NCI-H446 treated with DMSO at 0.1 percent for 48 hours (cell line): ENCODE measurements around the gene WSCD2.

ENCODE experiments used
- DNase-seq: peaks from one replicate; lab custom pipeline; 2025; lab: John Stamatoyannopoulos, UW

Gene WSCD2

DNA sequence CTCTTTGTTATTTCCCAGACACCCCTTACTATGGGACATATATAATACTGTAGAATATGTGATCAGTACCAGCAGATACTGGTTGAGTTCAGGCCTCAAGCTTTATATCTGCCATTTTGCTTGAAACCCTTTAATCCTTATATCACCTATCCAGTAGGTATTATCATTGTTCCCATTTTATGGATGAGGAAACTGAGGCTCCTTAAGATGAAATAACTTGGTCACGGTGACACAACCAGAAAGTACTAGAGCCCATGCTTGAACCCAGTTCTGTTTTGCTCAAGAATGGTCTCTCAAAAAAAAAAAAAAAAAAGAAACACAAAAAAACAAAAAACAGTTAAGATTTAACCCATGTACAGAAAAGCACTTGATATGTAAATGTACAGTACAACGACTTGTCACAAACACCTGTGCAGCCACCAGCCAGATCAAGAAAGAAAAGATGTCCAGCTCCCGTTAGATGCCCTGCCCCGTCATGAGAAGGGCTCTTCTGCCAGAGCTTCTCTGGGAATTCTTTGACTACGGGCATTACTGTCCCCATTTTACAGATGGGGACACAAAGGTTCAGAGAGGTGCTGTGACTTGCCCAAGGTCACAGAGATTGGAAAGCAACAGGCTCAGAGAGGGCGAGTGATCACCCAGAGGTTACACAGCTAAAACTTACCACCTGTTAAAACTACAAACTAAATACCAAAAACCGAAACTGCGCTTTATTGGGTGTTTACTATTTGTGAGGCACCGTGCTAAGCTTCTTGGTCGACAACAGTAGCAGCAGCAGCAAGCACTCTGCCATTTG lies 669 bp upstream of the WSCD2 start:
- no peak for DNase-seq

DNA sequence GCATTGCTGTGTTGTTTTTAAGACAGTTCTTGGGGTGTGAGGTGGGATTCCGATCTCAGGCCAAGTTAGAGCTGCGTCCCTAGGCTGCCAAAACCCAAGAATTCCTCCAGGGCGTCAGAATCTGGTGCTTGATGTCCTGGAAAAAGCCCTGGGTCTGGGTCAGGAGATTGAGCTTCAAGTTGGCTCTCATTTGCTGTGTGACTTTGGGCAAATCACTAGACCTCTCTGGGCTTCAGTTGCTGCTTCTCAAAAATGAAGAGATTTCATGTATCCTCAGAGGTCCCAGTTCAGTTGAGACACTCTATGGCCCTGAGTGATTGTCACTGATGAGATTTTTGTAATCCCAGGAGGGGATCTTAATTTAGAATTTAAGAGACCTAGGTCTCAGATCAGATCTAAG lies 1.9 kb downstream of the WSCD2 start:
- DNase-seq: no peak

DNA sequence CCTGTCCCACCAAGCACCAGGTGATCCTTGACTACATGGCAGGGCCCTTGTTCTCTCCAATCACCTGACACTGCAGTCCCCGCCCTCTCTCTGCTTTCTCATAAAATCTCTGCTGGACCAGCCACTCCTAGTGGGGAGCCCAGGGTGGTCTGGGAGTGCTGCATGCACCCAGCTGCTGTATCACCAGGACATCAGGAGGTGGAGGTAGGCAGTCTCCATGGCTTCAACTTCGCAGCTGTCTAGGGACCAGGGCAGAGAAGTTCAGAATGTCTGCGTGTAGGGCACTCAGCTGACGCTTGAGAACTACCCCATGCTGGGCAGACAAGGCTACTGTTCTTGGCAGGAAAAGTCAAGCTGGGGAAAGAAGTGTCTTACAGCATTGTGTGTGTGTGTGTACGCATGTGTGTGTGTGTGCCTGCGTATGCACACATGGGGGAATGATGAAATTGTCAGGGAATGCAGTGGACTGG lies 2.6 kb downstream of the WSCD2 start:
- no peak for DNase-seq

DNA sequence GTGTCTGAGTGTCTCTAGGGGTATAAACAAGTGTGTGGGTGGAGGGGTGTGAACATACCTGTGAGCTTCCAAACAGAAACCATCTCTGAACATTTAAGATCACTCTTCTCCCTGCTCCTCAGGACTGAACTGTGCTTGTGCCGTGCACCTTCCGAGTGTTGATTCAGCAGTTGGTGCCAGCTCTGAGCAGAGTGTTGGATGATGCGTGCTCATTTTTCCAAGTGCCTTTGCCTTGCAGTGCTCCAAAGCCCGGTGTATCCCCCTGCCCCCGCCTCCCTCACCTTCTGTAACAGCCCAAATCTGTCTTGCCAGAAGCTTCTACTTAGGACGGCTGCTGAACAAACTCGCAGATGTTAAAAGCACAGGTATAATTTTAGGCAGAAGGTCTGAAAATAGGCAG lies 4.4 kb downstream of the WSCD2 start:
- DNase-seq: no peak

DNA sequence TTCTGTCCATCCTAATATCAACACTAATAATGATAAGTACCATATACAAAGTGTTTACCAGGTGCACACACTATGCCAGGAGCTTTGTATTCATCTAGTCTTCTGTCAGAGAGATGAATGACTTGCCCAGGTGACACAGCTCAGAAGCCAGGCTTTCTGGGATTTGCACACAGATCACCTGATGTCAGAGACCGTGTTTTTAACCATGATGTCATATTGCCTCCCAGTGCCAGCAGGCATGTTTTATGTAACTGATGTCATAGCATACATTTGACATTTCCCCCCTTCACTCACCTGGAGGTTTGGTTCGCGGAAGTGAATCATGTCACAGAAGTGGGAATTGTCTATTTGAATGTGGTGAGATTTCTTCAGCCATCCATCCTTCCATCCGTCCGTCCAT lies 5.7 kb downstream of the WSCD2 start:
- DNase-seq: no peak

DNA sequence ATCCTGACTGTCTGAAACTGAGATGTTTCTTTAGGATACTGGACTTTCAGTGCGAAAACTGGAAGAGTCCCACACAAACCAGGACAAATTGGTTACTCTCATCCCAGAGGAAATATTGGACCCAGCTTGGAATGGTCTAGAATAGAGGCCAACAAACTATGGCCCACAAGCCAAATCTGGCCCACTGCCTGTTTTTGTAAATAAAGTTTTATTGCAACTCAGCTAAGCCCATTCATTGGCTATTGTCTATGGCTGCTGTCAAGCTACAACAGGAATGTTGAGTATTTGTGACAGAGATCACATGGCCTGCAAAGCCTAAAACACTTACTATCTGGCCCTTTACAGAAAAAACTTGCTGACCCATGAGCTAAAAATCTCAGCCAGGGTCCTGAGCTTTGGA lies 6.5 kb downstream of the WSCD2 start:
- no peak for DNase-seq

DNA sequence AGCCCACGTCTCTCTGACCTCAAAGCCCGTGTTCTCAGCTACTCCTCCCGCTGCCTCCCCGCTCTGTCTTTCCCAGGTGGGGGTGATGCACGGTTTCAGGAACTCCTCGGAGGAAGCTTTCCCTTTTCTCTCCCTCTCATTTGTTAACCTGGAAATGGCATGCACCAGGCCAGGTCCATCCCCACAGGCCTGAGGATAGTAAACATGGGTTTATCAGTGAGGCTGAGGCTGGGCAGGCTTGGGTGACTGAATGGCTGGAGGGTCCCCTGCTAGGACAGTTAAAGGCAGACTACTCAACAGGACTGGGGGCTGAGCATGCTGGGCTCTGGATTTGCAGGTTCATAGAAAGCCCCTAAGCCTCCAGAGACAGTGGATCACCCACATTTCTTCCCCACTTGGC lies 7.6 kb downstream of the WSCD2 start:
- DNase-seq: no peak

DNA sequence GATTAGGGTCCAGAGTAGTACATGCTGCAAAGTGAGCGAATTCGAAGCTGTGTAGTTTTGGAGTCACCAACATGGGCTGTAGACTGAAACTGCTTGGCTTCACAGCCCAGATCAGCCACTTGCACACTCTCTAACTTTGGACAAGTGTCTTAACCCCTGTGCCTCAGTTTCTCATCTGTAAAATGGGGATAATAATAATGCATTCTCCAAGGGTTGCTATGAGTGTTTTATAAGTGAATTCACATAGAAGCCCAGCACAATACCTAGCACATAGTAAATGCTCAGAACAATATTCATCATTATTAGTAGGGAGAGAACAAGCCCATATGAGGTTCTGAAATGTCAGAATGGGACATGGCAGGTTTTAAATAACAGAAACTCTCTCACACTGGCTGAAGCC lies 10.4 kb downstream of the WSCD2 start:
- DNase-seq: no peak

DNA sequence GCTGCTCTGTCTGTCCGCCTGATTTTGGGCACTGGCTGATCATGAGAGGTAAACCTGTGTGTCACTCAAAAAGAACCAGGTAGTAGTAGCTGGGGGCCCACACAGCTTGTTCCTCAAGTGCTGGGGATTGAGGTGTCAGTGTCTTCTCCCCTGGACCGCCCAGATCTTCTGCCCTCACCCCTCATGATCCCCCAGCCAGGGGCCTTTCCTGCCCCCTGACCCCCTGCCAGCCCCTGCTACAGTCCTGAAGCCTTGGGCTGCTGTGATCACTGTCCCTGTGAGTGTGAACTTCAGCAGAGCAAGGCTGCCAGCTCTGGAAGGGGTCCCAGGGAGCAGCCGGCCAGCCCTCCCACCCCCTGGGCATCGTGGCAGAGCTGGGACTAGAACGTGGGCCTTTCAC lies 11.4 kb downstream of the WSCD2 start:
- DNase-seq: no peak

DNA sequence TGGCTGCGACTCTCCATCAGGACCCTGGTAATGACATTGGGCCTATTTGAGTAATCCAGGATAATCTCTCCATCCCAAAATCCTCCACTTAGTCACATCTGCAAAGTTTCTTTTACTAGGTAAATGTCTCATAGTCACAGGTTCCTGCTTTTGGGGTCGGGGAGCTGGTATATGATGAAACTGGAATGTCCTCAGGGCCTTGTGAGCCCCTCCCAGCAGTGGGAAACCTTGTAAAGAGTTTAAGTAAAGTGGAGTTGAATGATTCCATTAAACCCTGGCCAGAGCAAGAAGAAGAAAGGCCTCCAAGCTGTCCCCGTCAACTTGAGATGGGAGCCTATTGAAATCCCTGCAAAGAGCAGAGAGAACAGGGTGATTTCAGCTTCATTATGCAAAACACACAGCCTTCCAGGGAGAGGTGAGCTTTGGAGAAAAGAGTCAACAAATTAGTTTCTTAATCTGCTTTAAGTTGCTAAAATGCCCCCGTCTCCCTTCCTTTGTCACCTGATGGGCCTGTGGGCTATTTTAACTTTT lies 12.6 kb downstream of the WSCD2 start:
- no peak for DNase-seq

DNA sequence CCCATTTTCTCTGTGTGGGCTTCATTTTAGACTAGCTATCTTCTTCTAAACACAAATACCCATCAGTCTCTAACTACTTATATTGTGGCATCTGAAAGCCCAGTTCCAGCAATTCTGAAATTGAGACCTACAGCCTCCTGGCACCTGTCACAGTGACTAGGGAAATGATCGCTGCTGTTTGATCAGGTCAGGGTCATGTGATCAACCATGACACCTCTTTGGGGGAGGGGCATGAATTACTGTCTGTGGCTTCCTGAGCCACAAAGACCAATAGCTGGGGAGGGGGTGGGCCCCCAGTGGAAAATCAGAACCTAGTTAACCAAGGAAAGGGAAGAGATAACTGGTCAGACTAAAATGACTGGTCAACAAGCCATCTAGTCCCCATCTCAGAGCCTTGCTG lies 14.1 kb downstream of the WSCD2 start:
- no peak for DNase-seq

DNA sequence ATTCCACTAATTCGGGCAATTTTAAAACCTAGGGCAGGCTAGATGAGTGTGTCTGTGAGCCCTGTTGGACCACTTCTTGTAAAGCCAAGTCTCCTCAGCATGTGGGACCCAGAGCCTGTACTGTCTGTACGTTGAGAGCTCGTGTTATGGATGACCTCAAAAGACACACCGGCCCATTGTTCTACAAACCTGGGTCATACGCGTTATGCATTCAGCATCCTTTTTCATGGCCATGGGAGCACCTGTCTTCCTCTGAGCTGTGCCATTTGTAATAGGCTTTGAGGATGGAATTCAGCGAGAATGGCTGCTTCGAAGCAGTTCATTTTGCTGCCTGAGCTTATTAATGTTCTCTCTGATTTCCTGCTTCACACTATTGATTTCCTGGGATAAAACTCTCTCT lies 15.0 kb downstream of the WSCD2 start:
- no peak for DNase-seq

DNA sequence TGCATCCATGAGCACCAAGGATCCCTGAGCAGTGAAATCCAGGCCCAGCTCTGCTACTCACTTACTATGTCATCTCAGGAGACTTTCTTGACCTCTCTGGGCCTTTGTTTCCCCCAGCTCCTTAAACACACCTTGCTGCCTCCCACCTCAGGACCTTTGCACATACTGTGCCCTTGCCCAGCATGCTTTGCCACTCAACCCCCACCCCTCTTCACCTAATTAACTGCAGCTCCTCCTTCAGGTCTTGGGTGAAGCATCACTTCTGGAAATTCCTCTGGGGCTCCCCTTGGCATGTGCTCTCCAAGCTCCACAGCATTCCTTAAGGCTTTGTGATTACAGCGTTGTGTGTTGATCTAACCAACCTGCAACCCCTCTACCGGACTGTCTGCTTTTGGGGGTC lies 15.9 kb downstream of the WSCD2 start:
- no peak for DNase-seq

DNA sequence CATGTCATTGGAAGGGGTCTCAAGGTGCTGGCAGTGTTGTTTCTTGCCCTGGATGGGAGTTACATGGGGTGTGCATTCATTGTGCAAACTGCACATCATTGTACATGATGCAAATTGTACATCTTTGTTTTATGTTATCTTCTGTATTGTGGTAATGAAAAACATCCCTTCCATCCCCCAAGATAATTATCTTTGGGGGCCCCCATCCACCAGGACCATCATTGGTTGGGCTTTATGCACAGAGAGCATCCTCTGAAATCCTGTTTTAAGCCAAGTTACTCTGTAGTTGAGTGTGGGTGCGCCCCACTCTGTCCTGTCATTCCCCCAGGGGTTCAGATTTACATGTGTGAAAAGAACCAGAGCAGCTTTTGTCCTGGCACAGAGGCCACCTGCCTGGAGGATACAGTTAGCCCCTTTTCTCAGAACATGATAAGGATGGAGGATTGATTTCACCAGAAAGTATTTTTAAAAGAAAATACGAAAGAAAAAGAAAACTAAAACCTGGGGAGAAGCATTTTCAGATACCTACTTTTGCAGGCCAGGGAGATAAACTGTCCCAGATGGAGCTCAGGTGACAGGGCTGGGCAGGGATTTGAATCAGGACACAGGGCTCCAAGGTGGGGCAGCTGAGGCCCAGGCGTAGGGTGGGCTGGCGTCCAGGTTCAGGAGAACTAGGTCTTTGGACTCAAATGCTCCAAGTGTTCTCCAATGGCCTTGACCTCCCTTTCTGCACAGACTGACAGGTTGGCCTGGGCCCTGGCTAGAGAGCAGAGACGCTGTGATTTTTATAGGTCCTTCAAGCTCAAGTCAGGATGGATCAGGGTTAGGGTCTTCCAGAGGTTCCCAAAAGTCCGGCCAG lies 17.2 kb downstream of the WSCD2 start:
- DNase-seq: no peak

DNA sequence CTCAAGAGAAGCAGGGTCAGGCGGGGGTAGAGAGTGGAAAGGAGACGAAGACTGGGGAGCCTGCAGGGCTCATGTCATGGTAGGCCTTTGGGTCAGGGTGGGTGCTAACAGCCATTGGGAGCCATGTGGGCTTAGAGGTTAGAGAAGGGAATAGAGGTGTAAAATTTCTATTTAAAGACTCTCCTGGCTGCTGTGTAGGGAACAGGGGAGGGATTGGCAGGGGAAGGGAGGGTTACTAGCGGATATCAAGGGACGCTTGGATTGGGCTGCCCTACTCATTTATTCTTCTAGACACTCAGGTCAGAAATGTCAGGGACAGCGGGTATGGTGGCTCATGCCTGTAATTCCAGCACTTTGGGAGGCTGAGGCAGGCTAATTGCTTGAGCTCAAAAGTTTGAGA lies 18.2 kb downstream of the WSCD2 start:
- DNase-seq: no peak

DNA sequence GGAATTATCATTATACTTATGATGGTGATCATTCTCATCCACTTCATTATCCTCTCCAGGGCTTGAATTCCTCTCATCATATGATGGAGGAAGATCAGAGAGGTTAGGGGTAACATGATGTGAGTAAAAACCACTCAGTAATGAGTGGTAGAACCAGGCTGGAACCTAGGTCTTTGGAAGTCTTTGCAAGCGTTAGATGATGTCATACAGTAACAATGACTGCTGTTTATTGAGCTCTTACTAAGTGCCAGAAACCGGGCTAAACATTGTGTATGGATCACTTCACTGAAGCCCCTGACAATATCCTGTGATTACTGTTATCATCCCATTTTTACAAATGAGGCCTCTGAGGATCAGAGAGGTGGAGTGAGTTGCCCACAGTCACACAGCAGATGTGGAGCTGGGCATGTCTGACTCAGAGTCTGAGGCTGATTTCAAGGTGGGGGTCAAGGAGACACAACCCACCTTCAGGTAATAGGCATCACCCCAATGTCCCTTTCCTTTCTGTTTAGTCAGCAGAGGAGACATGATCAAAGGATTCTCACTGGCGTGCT lies 19.5 kb downstream of the WSCD2 start:
- DNase-seq: no peak

DNA sequence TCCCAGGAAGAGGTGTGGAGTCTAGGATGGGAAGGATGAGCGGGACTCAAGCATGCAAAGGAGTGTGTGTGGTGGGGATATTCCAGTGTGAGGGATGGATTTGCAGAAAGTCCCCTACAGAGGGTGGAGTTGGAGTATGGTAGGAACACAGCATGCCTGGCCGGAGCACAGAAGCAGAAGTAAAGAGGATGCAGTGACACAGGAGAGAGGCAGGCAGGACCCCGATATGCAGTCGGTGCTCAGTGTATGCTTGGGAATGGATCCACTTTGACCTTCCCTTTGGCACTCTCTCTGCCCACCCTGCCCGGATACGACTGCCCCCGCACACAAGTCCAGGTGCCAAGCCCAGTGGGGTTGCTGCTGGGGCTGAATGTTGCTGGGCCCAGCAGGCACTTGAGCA lies 21.3 kb downstream of the WSCD2 start:
- DNase-seq: no peak

DNA sequence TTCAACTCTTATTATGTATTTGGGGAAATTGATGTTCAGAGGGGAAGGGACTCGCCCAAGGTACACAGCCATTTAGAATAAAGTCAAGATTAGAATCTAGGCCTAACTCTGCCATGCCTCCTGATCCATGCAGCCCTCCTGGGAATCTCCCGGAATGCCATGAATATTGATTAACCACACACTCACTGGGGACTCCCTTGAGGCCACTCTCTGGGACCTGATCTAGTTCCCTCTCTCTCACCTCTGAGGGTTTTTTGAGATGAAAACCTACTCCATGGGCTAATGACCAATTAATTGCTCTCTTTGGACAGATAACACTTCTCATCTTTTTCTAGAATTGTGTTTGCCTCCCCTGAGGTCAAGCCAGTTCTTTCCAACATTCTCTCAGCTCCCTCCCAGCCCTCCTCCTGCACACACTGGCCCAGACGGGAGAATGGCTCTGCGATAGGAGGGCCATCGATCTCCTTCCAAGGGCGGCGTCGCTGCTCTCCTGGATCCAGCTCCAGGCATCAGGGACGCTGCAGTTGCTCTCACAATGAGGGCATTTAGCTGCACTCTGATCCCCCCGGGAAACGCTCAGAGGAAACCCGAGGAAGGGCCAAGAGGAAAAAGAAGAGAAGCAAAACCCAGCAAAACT lies 22.6 kb downstream of the WSCD2 start:
- DNase-seq: no peak

DNA sequence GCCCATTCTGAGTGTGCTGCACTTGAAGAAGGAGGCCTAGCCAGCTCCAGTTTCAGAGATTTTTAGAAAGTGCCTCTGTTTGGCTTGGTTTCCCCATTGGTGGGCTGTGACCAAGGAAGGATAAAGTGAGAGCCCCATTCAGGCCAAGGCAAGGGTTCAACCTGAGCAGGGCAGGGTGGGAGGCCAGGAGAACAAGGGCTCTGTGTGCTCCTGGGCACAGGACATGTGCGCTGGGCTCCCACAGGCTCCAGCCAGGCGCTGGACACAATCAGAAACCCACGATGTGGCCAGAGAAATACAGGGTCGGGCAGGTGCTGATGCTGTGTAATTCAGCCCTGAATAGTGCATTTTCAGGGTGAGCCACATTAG lies 23.1 kb downstream of the WSCD2 start:
- DNase-seq: no peak

DNA sequence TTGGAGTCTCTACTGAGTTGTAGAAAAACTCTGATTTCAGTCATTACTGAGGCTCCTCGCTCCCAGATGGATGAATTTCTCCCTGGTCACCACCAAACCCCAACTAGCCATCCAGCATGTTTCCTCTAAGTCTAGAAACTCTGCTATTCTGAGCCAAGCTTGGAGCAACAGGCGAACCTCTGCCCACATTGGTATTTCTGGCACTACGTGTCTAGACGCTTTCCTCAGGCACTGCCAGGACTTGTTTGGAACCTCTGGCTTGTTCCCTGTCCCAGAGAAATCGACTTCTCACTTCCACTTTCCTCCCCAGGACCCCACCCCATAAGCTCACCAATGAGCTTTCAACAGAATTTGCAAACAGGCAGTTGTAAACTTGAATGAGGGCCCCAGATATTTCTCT lies 27.6 kb downstream of the WSCD2 start:
- no peak for DNase-seq

DNA sequence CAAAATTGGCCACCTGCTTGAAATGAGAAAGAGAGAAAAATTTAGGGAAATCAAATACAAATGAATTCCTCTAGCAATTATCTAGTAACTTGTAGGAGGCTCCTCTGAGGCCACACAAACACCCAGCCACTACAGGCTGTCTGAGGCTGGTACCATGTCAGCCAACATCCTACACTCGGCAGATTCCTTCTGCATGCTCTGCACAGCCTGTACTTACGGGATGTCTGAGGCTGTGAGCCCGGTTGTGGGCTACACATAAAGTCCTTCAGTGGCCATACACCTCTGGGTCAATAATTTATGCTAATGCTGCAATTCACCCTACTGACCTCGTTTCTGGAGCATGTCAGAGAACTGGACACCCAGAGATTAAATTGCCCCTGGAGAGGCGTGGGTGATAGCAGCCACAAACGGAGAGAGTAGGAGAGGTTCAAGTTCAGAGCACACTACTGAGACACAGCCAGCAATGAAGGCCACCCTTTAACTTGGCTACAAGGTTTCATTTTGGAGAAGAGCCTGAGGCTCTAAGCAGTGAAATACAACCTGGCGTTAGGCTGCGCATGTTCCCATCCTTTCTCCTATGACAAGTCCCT lies 28.9 kb downstream of the WSCD2 start:
- DNase-seq: no peak

DNA sequence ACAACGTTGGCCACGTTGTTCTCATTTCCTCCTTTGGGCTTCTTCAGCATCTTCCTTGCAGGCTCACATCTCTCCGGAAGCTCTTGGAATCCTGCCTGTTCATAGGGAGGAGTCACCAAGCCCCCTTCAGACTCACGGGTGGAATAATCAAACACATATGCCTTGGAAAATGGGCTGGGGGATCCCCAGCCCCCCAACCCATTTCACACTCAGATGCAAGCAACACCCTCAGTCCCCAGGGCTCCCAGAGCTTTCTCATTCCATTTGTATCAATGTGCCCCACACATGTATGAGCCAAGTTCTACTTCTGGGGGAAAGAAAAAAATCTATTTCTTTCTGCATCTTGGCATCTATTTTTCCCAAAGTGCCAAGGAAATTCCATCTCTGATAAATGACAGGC lies 33.1 kb downstream of the WSCD2 start:
- DNase-seq: no peak
